Measurements from ENCODE around the gene ELMO1.
A peak's percentile ranks its signal among the peaks of the same experiment; 100 is the strongest.

The ELMO1 gene

DNA sequence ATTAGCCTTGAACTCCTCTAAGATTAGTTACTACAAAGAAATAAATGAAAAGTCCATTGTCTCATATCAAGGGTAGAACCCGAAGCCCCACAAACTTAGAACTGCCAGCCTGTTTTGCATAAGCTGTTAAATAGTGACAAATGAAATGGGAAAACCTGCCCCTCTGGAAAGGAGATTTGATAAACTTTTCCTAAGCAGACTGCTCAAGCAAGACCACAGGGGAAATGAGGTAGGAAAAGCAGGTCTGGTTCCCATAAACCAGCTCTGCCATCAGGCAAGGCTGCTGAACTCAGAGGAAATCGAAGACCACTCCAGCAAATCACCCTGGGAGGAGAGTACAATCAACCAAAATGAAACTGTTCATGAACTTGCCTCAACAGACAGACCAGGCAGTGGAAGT, 542.8 kb downstream of the ELMO1 start:
- no CpG with 5 or more reads among the region's 2 CpGs for WGBS (ENCODE audit: extremely low coverage, insufficient coverage, insufficient read length)

GRCh38 chr7:36904802-36905201, 543.9 kb downstream of the ELMO1 start:
- Histone ChIP-seq H4K8ac (ENCODE audit: low read depth, low read length) (no peak overlapping the region), H2AK5ac (ENCODE audit: low read length) (no peak overlapping the region), H3K18ac (ENCODE audit: low read length) (no peak overlapping the region), H3K4ac (ENCODE audit: low read depth, low read length) (no peak overlapping the region), H3K9me3 (ENCODE audit: insufficient read depth, low read depth, low read length) (no peaks in the 10 kb centered on the region), H2AFZ (ENCODE audit: insufficient read depth, low read length, poor library complexity) (no peak overlapping the region), H2BK12ac (ENCODE audit: low read length) (no peak overlapping the region), H3K4me2 (ENCODE audit: low read length) (no peak overlapping the region), H3K36me3 (ENCODE audit: control insufficient read depth in 1 of 2, insufficient read depth in 2 of 2, low read length in 2 of 2) (no peaks in the 10 kb centered on the region), H3K4me1 (ENCODE audit: control insufficient read depth in 1 of 2, insufficient read depth in 2 of 2, low read length in 2 of 2) (peaks cover 5 to 16% of the 10 kb centered on the region in 2 experiments), H3K14ac (ENCODE audit: low read length) (no peak overlapping the region), H3K23ac (ENCODE audit: low read length) (no peak overlapping the region), H3K4me3 (ENCODE audit: low read depth, low read length) (no peak overlapping the region), H3K9ac (ENCODE audit: low read length) (no peak overlapping the region), H3K79me2 (ENCODE audit: control insufficient read depth, insufficient read depth, low read length, poor library complexity) (no peaks in the 10 kb centered on the region), H3K27me3 (ENCODE audit: insufficient read depth, low read length) (no peaks in the 10 kb centered on the region), H3K27ac (ENCODE audit: low read depth, low read length) (no peak overlapping the region), H4K12ac (ENCODE audit: low read depth, low read length) (no peak overlapping the region), H2BK5ac (ENCODE audit: low read depth, low read length, poor library complexity) (no peak overlapping the region), H4K91ac (ENCODE audit: low read depth, low read length) (no peak overlapping the region), H3K79me1 (ENCODE audit: low read length) (peaks cover 2% of the 10 kb centered on the region), H2BK120ac (ENCODE audit: insufficient read depth, low read length, poor library complexity) (no peak overlapping the region)
- no CpG with 5 or more reads among the region's 2 CpGs for WGBS (ENCODE audit: extremely low coverage, insufficient coverage, insufficient read length)
- no peak for DNase-seq

More for the DNA sequence above, 542.8 kb downstream of the ELMO1 start:
- H3K18ac ChIP-seq (ENCODE audit: low read length) = peak overlapping the region; percentile 34
- peaks cover 5 to 14% of the 10 kb centered on the region in 2 experiments for H3K4me1 ChIP-seq (ENCODE audit: control insufficient read depth in 1 of 2, insufficient read depth in 2 of 2, low read length in 2 of 2)
- H3K79me1 ChIP-seq (ENCODE audit: low read length) = peaks cover 2% of the 10 kb centered on the region
- H3K4ac ChIP-seq (ENCODE audit: low read depth, low read length) = no peak overlapping the region
- H4K8ac ChIP-seq (ENCODE audit: low read depth, low read length) = peak overlapping the region; percentile 25
- H3K9ac ChIP-seq (ENCODE audit: low read length) = no peak overlapping the region
- H3K79me2 ChIP-seq (ENCODE audit: control insufficient read depth, insufficient read depth, low read length, poor library complexity) = no peaks in the 10 kb centered on the region
- H3K4me2 ChIP-seq (ENCODE audit: low read length) = no peak overlapping the region
- H3K9me3 ChIP-seq (ENCODE audit: insufficient read depth, low read depth, low read length) = no peaks in the 10 kb centered on the region
- H3K36me3 ChIP-seq (ENCODE audit: control insufficient read depth in 1 of 2, insufficient read depth in 2 of 2, low read length in 2 of 2) = no peaks in the 10 kb centered on the region
- H2BK12ac ChIP-seq (ENCODE audit: low read length) = peak overlapping the region; percentile 81
- DNase-seq = no peak
- peak overlapping the region; percentile 20 for H4K12ac ChIP-seq (ENCODE audit: low read depth, low read length)
- no peak overlapping the region for H2BK120ac ChIP-seq (ENCODE audit: insufficient read depth, low read length, poor library complexity)
- H2AK5ac ChIP-seq (ENCODE audit: low read length) = no peak overlapping the region
- H2BK5ac ChIP-seq (ENCODE audit: low read depth, low read length, poor library complexity) = peak overlapping the region; percentile 55
- no peaks in the 10 kb centered on the region for H3K27me3 ChIP-seq (ENCODE audit: insufficient read depth, low read length)
- no peak overlapping the region for H4K91ac ChIP-seq (ENCODE audit: low read depth, low read length)
- H3K23ac ChIP-seq (ENCODE audit: low read length) = no peak overlapping the region
- H3K14ac ChIP-seq (ENCODE audit: low read length) = no peak overlapping the region
- H2AFZ ChIP-seq (ENCODE audit: insufficient read depth, low read length, poor library complexity) = no peak overlapping the region
- no peak overlapping the region for H3K4me3 ChIP-seq (ENCODE audit: low read depth, low read length)
- peak overlapping the region; percentile 4 for H3K27ac ChIP-seq (ENCODE audit: low read depth, low read length)

DNA sequence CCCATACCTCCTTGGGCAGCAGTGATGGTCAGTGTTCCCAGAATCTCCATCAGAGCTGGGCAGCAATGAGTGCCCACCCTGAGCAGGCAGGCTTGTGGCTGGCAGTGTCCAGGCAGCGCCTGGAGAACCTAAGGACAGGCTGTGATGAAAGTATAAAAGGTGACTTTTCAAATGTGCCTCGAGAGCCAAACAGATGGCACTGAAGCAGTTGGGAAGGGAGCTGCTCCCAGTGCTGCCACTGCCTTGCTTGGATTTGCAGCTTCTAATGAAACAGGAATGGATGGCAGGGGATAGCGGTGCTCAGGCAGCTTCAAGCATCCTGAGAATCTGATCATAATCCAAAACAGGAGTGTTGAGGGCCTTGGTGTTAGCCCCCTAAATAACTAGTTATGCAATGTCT, 544.6 kb downstream of the ELMO1 start:
- H4K91ac ChIP-seq (ENCODE audit: low read depth, low read length) = no peak overlapping the region
- no peak overlapping the region for H2BK120ac ChIP-seq (ENCODE audit: insufficient read depth, low read length, poor library complexity)
- H3K9ac ChIP-seq (ENCODE audit: low read length) = no peak overlapping the region
- H2AK5ac ChIP-seq (ENCODE audit: low read length) = no peak overlapping the region
- no peak overlapping the region for H4K8ac ChIP-seq (ENCODE audit: low read depth, low read length)
- no peak overlapping the region for H3K4me3 ChIP-seq (ENCODE audit: low read depth, low read length)
- peaks cover 5 to 16% of the 10 kb centered on the region in 2 experiments for H3K4me1 ChIP-seq (ENCODE audit: control insufficient read depth in 1 of 2, insufficient read depth in 2 of 2, low read length in 2 of 2)
- no peak overlapping the region for H3K18ac ChIP-seq (ENCODE audit: low read length)
- no peaks in the 10 kb centered on the region for H3K27me3 ChIP-seq (ENCODE audit: insufficient read depth, low read length)
- H3K36me3 ChIP-seq (ENCODE audit: control insufficient read depth in 1 of 2, insufficient read depth in 2 of 2, low read length in 2 of 2) = no peaks in the 10 kb centered on the region
- H3K27ac ChIP-seq (ENCODE audit: low read depth, low read length) = no peak overlapping the region
- H3K79me1 ChIP-seq (ENCODE audit: low read length) = peaks cover 2% of the 10 kb centered on the region
- no peaks in the 10 kb centered on the region for H3K79me2 ChIP-seq (ENCODE audit: control insufficient read depth, insufficient read depth, low read length, poor library complexity)
- no peak overlapping the region for H3K14ac ChIP-seq (ENCODE audit: low read length)
- DNase-seq = no peak
- no peak overlapping the region for H4K12ac ChIP-seq (ENCODE audit: low read depth, low read length)
- H2BK5ac ChIP-seq (ENCODE audit: low read depth, low read length, poor library complexity) = no peak overlapping the region
- no peak overlapping the region for H2BK12ac ChIP-seq (ENCODE audit: low read length)
- no peak overlapping the region for H3K4ac ChIP-seq (ENCODE audit: low read depth, low read length)
- H2AFZ ChIP-seq (ENCODE audit: insufficient read depth, low read length, poor library complexity) = no peak overlapping the region
- H3K9me3 ChIP-seq (ENCODE audit: insufficient read depth, low read depth, low read length) = no peaks in the 10 kb centered on the region
- WGBS (ENCODE audit: extremely low coverage, insufficient coverage, insufficient read length) = no CpG with 5 or more reads among the region's 3 CpGs
- peak overlapping the region; percentile 7 for H3K4me2 ChIP-seq (ENCODE audit: low read length)
- no peak overlapping the region for H3K23ac ChIP-seq (ENCODE audit: low read length)

GRCh38 chr7:36900988-36901710, 547.5 kb downstream of the ELMO1 start:
- no peak for DNase-seq
- Histone ChIP-seq H3K79me1 (ENCODE audit: low read length) (peaks cover 2% of the 10 kb centered on the region), H3K4ac (ENCODE audit: low read depth, low read length) (no peak overlapping the region), H3K18ac (ENCODE audit: low read length) (no peak overlapping the region), H2AFZ (ENCODE audit: insufficient read depth, low read length, poor library complexity) (no peak overlapping the region), H3K4me2 (ENCODE audit: low read length) (no peak overlapping the region), H3K79me2 (ENCODE audit: control insufficient read depth, insufficient read depth, low read length, poor library complexity) (no peaks in the 10 kb centered on the region), H2AK5ac (ENCODE audit: low read length) (no peak overlapping the region), H3K27ac (ENCODE audit: low read depth, low read length) (no peak overlapping the region), H2BK12ac (ENCODE audit: low read length) (no peak overlapping the region), H3K23ac (ENCODE audit: low read length) (no peak overlapping the region), H3K4me3 (ENCODE audit: low read depth, low read length) (no peak overlapping the region), H3K9ac (ENCODE audit: low read length) (no peak overlapping the region), H3K27me3 (ENCODE audit: insufficient read depth, low read length) (no peaks in the 10 kb centered on the region), H4K91ac (ENCODE audit: low read depth, low read length) (no peak overlapping the region), H3K14ac (ENCODE audit: low read length) (no peak overlapping the region), H3K9me3 (ENCODE audit: insufficient read depth, low read depth, low read length) (peaks cover 3% of the 10 kb centered on the region), H3K36me3 (ENCODE audit: control insufficient read depth in 1 of 2, insufficient read depth in 2 of 2, low read length in 2 of 2) (no peaks in the 10 kb centered on the region), H2BK120ac (ENCODE audit: insufficient read depth, low read length, poor library complexity) (no peak overlapping the region), H4K12ac (ENCODE audit: low read depth, low read length) (no peak overlapping the region), H3K4me1 (ENCODE audit: control insufficient read depth in 1 of 2, insufficient read depth in 2 of 2, low read length in 2 of 2) (peaks cover 3 to 8% of the 10 kb centered on the region in 2 experiments), H2BK5ac (ENCODE audit: low read depth, low read length, poor library complexity) (no peak overlapping the region), H4K8ac (ENCODE audit: low read depth, low read length) (no peak overlapping the region)
- WGBS (ENCODE audit: extremely low coverage, insufficient coverage, insufficient read length) = no CpG with 5 or more reads among the region's 4 CpGs

All from trophoblast cell (in vitro differentiated cells and primary cell).